Pancreas (tissue), 10 donors: ENCODE data around the gene EXOC3. TPM values are rescaled to one million over a fixed set of nuclear protein-coding genes. Genes with fewer than 3 reads are reported as not detected.

ENCODE experiments used
- ATAC-seq, 4 donors: fragments of 200-7000 bp; cut with Tn5 transposase; one replicate each; pipeline versions ENCODE4 v1.8.0 to v1.9.1; 2020; ENCODE audit warnings: mild to moderate bottlenecking in 4 of 4, moderate library complexity in 4 of 4
- DNase-seq, 6 donors: peaks; one replicate each; pipeline ENCODE4 v3.0.0-alpha.2; 2020
- FAIRE-seq: peaks from 2 replicates; lab custom pipeline; 2012; peaks lifted over from hg19 to GRCh38; lab: Jason Lieb, UNC
- H3K27ac ChIP-seq, 4 donors: fragments of 200-600 bp; sonication (generic); 1 replicate in 3 of 4; 2 replicates in 1 of 4; pipeline versions ENCODE4 v1.5.0 to v1.8.0; 2020
- H3K27me3 ChIP-seq, 4 donors: fragments of 200-600 bp; one replicate each; pipeline ENCODE4 v1.8.0; 2021
- H3K36me3 ChIP-seq, 3 donors: fragments of 200-600 bp; sonication (generic) in 1 of 3; one replicate each; pipeline versions ENCODE4 v1.5.0 to v1.8.0; 2020 to 2021
- H3K4me1 ChIP-seq, 3 donors: fragments of 200-600 bp; one replicate each; pipeline ENCODE4 v1.8.0; 2021
- H3K4me3 ChIP-seq, 4 donors: fragments of 200-600 bp; sonication (generic) in 2 of 4; one replicate each; pipeline versions ENCODE4 v1.5.0 to v1.8.0; 2020 to 2021
- H3K9me3 ChIP-seq, 4 donors: fragments of 200-600 bp; one replicate each; pipeline ENCODE4 v1.8.0; 2021
- WGBS, 2 donors: extraction: QIAGEN DNeasy Blood & Tissue Kit; methylation state at CpG; one replicate each; pipeline ENCODE4 v1.1.7; 2013; 5-methylcytosine and 5-hydroxymethylcytosine counted together
- intact Hi-C, 3 donors: fragments of 100-400 bp; cut with DNase I; formaldehyde crosslinking; loops; one replicate each; pipeline versions ENCODE4 v1.11.1 to v1.14.2; 2022
- polyA plus RNA-seq, 2 donors: library from polyadenylated mRNA; stranded (reverse); fragments of 200-250 nt; gene quantifications; one replicate each; pipeline ENCODE4 v1.2.3, GENCODE V29; 2013
- total RNA-seq, 6 donors: library from RNA; stranded (reverse); fragmentation: NEBNext Ultra II Directional in 4 of 6; extraction: Animal tissue kit (Norgen Biotek cat#: 25700) in 4 of 6; gene quantifications; one replicate each; pipeline versions ENCODE4 v1.2.1 to v1.2.4, GENCODE V29; 2021 to 2023
- TF ChIP-seq, protein P1 (sequence below), 4 donors: fragments of 200-600 bp; sonication (generic) in 3 of 4; IDR thresholded peaks; one replicate each; pipeline versions ENCODE4 v1.5.0 to v1.8.0; 2021; ENCODE audit warnings: antibody characterized with exemption in 4 of 4
- donor health status: healthy with polysubstance abuse.
- donor health status: DM: no; HTN: no; CAD: no; lungs with moderate emphysema.
- donor health status: DM: no; HTN: no; CAD: no.
- donor health status: control.
- donor health status: control.
- donor health status: Bipolar disorder and iron deficiency.
- donor health status: DM: yes; HTN: yes; CAD: no.
- donor health status: DM: no; HTN: no; CAD: no.
- donor health status: DM: no; HTN: no; CAD: no.
- donor health status: DM: yes; HTN: yes; CAD: no.

The EXOC3 gene
- total and polyA plus RNA-seq, 8 donors: 24.5 to 71.8 (median 38.8) TPM

DNA sequence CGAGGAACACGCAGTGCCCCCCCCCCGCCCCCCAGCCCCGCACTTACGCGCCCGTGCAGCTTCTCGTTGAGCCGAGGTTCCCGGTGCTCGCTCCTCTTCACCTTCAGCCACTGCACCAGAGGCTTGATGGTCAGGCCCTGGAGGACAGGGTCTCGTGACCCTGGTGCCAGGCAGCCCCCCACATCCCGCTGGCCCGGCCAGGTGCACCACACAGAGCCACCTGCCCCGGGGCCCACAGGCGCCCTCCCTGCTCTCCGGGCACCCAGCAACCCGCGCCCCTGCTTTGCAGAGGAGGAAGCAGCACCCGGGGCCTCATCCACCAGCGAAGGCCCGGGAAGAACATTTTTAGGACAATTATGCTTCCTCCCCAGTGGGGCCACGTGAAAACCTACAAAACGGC lies 39.0 kb downstream of the EXOC3 start:
- no peak overlapping the region for H3K4me3 ChIP-seq
- H3K27ac ChIP-seq: no peak overlapping the region
- H3K4me1 ChIP-seq: no peaks in the 10 kb centered on the region
- DNase-seq (peak in 2 of 6 donors; percentile 12 to 73), ATAC-seq (no peak), FAIRE-seq (no peak)
- H3K27me3 ChIP-seq: peaks cover 0 to 13% (median 0%) of the 10 kb centered on the region in 4 donors
- TF ChIP-seq, protein P1, sequence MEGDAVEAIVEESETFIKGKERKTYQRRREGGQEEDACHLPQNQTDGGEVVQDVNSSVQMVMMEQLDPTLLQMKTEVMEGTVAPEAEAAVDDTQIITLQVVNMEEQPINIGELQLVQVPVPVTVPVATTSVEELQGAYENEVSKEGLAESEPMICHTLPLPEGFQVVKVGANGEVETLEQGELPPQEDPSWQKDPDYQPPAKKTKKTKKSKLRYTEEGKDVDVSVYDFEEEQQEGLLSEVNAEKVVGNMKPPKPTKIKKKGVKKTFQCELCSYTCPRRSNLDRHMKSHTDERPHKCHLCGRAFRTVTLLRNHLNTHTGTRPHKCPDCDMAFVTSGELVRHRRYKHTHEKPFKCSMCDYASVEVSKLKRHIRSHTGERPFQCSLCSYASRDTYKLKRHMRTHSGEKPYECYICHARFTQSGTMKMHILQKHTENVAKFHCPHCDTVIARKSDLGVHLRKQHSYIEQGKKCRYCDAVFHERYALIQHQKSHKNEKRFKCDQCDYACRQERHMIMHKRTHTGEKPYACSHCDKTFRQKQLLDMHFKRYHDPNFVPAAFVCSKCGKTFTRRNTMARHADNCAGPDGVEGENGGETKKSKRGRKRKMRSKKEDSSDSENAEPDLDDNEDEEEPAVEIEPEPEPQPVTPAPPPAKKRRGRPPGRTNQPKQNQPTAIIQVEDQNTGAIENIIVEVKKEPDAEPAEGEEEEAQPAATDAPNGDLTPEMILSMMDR (IDR thresholded peaks at IDR 0.05): no peak
- H3K36me3 ChIP-seq: no peaks in the 10 kb centered on the region
- 59 to 64% methylated on average over 20 to 23 of the region's 24 CpGs for WGBS, 2 donors
- intact Hi-C loops: no loop called here
- H3K9me3 ChIP-seq: no peaks in the 10 kb centered on the region

DNA sequence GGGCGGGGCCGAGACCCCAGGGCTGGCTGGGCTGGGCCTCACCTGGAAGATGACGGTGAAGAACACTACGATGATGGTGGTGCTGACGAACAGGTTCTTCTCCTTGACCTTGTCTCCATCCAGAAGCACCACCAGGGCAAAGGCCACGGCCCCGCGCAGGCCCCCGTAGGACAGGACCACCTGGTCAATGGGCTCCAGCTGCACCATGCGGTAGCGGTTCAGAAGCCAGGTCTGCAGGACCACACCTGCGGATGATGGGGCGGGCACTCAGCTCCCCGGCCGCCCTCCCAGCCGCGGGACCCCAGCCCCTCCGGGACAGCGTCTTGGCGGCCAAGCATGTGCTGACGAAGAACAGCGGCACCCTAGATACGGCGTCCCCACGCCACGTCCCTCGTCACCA lies 39.5 kb downstream of the EXOC3 start:
- no peak for FAIRE-seq

DNA sequence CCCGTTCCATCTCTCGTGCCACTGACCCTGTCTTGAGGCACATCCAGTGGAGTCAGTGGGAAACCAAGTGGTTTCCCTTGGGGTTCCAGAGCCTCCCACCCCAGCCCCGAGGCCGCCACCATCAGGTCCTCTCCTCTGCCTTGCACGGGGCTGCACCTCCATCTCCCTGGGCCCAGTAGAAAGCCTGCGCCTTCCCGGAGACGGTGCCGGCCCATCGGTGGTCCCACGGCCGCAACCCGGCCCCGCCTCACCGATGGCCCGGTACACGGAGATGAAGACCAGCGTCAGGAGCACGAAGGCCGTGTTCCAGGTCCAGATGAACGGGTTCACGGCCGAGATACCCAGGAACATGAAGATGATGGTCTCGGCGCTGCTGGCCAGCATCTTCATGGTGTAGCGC lies 40.0 kb downstream of the EXOC3 start:
- no peak overlapping the region for H3K27ac ChIP-seq
- H3K4me1 ChIP-seq: no peaks in the 10 kb centered on the region
- TF ChIP-seq, protein P1 (IDR thresholded peaks at IDR 0.05): no peak
- DNase-seq (peak in 2 of 6 donors; percentile 15 to 33), ATAC-seq (no peak), FAIRE-seq (no peak)
- intact Hi-C loops: no loop called here
- no peaks in the 10 kb centered on the region for H3K9me3 ChIP-seq
- 79 to 89% methylated on average over 26 of the region's 26 CpGs for WGBS, 2 donors
- no peak overlapping the region for H3K4me3 ChIP-seq
- no peaks in the 10 kb centered on the region for H3K36me3 ChIP-seq
- H3K27me3 ChIP-seq: peaks cover 0 to 13% (median 0%) of the 10 kb centered on the region in 4 donors

More for the DNA sequence above, 39.5 kb downstream of the EXOC3 start:
- Histone ChIP-seq H3K27ac (no peak overlapping the region), H3K27me3 (peaks cover 0 to 13% (median 0%) of the 10 kb centered on the region in 4 donors), H3K36me3 (no peaks in the 10 kb centered on the region), H3K9me3 (no peaks in the 10 kb centered on the region), H3K4me1 (no peaks in the 10 kb centered on the region), H3K4me3 (no peak overlapping the region)
- DNase-seq (peak in 2 of 6 donors; percentile 23 to 54), ATAC-seq (no peak)
- TF ChIP-seq, protein P1 (IDR thresholded peaks at IDR 0.05): no peak
- intact Hi-C loops: no loop called here
- 85 to 88% methylated on average over 27 of the region's 27 CpGs for WGBS, 2 donors

DNA sequence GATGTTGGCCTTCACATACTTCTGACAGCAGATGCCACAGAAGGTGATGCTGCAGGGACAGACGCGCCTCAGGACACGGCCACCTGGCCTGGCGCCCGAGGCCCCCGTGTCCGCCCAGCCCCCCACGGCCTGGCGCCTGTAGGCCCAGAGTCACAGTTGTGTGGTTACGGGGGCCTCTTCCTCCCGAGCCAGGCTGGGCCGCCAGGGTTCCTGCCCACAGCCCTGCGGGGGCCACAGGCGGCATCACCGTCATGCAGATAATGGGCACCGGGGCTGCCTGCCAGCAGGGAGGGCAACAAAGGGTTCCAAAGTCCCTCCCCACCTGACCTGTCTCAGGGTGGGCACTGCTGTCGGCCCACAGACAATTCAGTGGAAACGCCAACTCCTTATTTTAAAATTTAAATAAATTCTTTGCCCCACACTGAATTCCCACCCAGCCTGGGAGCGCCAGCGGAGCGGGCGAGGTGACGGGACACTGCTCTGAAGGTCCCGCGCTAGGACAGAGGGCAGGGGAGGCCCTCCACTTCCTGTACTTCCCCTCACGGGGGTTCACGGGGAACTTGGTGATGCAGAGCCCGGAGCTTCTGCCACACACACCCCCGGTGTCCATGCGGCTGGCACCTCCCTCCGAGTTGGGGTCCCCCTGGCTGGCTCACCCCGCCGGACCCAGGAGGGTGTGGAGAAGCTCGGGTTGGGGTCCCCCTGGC lies 40.6 kb downstream of the EXOC3 start:
- Histone ChIP-seq H3K4me3 (no peak overlapping the region), H3K27me3 (peaks cover 0 to 13% (median 0%) of the 10 kb centered on the region in 4 donors), H3K9me3 (no peaks in the 10 kb centered on the region), H3K27ac (no peak overlapping the region), H3K36me3 (no peaks in the 10 kb centered on the region), H3K4me1 (no peaks in the 10 kb centered on the region)
- ATAC-seq: no peak
- TF ChIP-seq, protein P1 (IDR thresholded peaks at IDR 0.05): no peak
- WGBS, 2 donors: 76 to 87% methylated on average over 34 of the region's 34 CpGs
- FAIRE-seq: no peak
- peak in 2 of 6 donors; percentile 10 to 60 for DNase-seq
- intact Hi-C loops: no loop called here

DNA sequence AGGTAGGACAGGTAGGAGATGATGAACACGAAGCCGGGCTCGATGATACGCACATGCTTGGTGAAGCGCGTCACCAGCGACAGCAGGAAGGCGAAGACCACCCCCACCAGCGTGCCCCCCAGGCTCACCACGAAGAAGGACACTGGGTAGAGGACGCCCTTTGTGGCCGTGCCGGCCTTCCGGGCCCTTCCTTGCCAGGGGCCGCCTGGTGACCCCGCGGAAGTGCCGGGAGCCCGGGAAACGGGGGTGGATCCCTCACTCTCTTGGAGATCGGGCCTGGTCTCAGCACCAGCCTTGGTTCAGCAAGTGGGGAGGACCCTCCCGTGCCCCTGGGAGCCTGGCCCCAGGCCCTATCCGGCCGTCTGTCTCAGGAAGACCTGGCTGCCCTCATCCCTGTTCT lies 41.6 kb downstream of the EXOC3 start:
- FAIRE-seq: no peak
- Histone ChIP-seq H3K36me3 (no peaks in the 10 kb centered on the region), H3K27ac (no peak overlapping the region), H3K9me3 (no peaks in the 10 kb centered on the region), H3K4me1 (no peaks in the 10 kb centered on the region), H3K27me3 (peaks cover 0 to 5% (median 0%) of the 10 kb centered on the region in 4 donors), H3K4me3 (no peak overlapping the region)
- intact Hi-C loops: no loop called here
- no peak for ATAC-seq
- TF ChIP-seq, protein P1 (IDR thresholded peaks at IDR 0.05): no peak
- WGBS, 2 donors: 79% methylated on average over 24 of the region's 24 CpGs
- DNase-seq: peak in 2 of 6 donors; percentile 18 to 62
